Astrocyte (in vitro differentiated cells and primary cell): ENCODE results near the gene RALGPS2.

Experiments
- EZH2 ChIP-seq: IDR thresholded peaks from 2 replicates; pipeline ENCODE4 v1.6.1; 2012; ENCODE audit warnings: mild to moderate bottlenecking, low read length, inconsistent platforms; ENCODE audit not compliant: insufficient read depth
- TF ChIP-seq, protein P1 (sequence below): IDR thresholded peaks from 2 replicates; pipeline ENCODE4 v1.5.1; 2011; ENCODE audit warnings: low read depth, mild to moderate bottlenecking, inconsistent platforms, low read length, moderate library complexity; ENCODE audit not compliant: insufficient read depth

GRCh38 chr1:178768423-178768822, 43.4 kb downstream of the RALGPS2 start:
- TF ChIP-seq, protein P1, sequence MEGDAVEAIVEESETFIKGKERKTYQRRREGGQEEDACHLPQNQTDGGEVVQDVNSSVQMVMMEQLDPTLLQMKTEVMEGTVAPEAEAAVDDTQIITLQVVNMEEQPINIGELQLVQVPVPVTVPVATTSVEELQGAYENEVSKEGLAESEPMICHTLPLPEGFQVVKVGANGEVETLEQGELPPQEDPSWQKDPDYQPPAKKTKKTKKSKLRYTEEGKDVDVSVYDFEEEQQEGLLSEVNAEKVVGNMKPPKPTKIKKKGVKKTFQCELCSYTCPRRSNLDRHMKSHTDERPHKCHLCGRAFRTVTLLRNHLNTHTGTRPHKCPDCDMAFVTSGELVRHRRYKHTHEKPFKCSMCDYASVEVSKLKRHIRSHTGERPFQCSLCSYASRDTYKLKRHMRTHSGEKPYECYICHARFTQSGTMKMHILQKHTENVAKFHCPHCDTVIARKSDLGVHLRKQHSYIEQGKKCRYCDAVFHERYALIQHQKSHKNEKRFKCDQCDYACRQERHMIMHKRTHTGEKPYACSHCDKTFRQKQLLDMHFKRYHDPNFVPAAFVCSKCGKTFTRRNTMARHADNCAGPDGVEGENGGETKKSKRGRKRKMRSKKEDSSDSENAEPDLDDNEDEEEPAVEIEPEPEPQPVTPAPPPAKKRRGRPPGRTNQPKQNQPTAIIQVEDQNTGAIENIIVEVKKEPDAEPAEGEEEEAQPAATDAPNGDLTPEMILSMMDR, result peak; percentile 75
- TF ChIP-seq EZH2, result no peak
